Lower leg skin (tissue), 4 donors: ENCODE data around the gene MIPOL1. TPM values are rescaled to one million over a fixed set of nuclear protein-coding genes. Genes with fewer than 3 reads are reported as not detected.

Source experiments
- DNase-seq, 2 donors: peaks; one replicate each; pipeline ENCODE4 v3.0.0-alpha.2; 2019; ENCODE audit warnings: low spot score in 2 of 2
- H3K4me3 ChIP-seq: fragments of 200-600 bp; sonication (generic); 2 replicates; pipeline ENCODE4 v1.5.1; 2017; ENCODE audit warnings: mild to moderate bottlenecking, low read depth; ENCODE audit not compliant: poor library complexity, severe bottlenecking
- POLR2A ChIP-seq, 2 donors: fragments of 450-650 bp; IDR thresholded peaks; one replicate each; pipeline ENCODE4 v1.6.1; 2016 to 2017; ENCODE audit warnings: antibody characterized with exemption in 2 of 2, mild to moderate bottlenecking in 1 of 2, moderate library complexity in 1 of 2
- WGBS, 2 donors: methylation state at CpG; one replicate each; pipeline ENCODE4 v1.1.5; 2018; 5-methylcytosine and 5-hydroxymethylcytosine counted together
- intact Hi-C: fragments of 100-400 bp; cut with DNase I; formaldehyde crosslinking; loops from one replicate; pipeline ENCODE4 v1.15.0; 2023; ENCODE audit warnings: low total_unique reads
- total RNA-seq, 4 donors: library from RNA; depleted of rRNA; stranded (reverse); fragments of >200 nt; gene quantifications; one replicate each; pipeline ENCODE4 v1.1.0, GENCODE V29; 2016
- TF ChIP-seq, protein P1 (sequence below), 3 donors: fragments of 450-650 bp; IDR thresholded peaks; one replicate each; pipeline ENCODE4 v1.5.1; 2016; ENCODE audit warnings: antibody characterized with exemption in 3 of 3, mild to moderate bottlenecking in 3 of 3, moderate library complexity in 2 of 3

Gene MIPOL1
- total RNA-seq, 4 donors from 2014 or later, result 3.6 to 6.9 (median 5.9) TPM

DNA sequence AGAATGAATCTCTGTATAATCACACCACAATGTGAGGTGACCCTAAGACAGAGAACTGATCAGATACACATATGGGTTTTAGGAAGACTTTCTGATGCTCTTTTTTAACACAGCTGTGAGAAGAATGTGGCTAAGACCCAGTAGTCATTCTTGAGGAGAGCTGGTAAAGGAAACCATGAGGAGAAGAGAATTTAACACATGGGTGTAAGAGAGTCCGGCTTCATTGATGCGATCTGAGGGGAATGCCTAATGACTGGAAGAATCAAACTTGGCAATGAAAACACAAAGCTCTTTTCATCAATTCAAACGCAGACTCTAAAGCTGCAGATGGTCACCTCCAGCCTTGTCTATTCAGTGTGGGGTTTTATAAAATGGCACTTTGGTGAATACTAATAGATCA lies 318.0 kb downstream of the MIPOL1 start:
- DNase-seq, result no peak
- intact Hi-C loops, result loop anchor here (10.0 kb wide), 1 partner anchor 1381 kb away; no protein-coding TSS in a partner anchor
- TF ChIP-seq, protein P1, sequence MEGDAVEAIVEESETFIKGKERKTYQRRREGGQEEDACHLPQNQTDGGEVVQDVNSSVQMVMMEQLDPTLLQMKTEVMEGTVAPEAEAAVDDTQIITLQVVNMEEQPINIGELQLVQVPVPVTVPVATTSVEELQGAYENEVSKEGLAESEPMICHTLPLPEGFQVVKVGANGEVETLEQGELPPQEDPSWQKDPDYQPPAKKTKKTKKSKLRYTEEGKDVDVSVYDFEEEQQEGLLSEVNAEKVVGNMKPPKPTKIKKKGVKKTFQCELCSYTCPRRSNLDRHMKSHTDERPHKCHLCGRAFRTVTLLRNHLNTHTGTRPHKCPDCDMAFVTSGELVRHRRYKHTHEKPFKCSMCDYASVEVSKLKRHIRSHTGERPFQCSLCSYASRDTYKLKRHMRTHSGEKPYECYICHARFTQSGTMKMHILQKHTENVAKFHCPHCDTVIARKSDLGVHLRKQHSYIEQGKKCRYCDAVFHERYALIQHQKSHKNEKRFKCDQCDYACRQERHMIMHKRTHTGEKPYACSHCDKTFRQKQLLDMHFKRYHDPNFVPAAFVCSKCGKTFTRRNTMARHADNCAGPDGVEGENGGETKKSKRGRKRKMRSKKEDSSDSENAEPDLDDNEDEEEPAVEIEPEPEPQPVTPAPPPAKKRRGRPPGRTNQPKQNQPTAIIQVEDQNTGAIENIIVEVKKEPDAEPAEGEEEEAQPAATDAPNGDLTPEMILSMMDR (IDR thresholded peaks at IDR 0.05), result no peak
- TF ChIP-seq POLR2A (IDR thresholded peaks at IDR 0.05), result no peak
- no peak overlapping the region for H3K4me3 ChIP-seq
- 69 to 74% methylated on average over 3 of the region's 3 CpGs for WGBS, 2 donors

DNA sequence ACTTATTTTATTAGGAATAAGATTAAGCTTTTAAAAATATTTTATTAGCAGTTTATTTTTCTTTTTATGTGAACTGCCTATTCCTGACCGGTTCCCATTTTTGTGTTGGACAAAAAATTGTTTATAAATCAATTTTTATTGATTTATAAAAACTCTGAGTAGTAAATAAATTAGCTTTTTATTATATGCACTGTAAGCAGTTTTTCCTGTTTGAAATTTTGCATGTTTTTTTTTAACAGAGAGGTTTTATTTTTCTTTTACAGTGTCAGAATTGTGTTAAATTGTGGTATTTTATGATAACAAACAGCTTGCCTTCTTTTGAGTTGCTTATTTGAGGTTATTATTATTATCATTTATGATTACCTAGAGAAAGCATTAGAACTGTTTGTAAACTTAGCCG lies 329.3 kb downstream of the MIPOL1 start:
- 93% methylated on average over 2 of the region's 2 CpGs for WGBS, 2 donors
- no peak for TF ChIP-seq POLR2A (IDR thresholded peaks at IDR 0.05)
- TF ChIP-seq, protein P1 (IDR thresholded peaks at IDR 0.05), result no peak
- no peak overlapping the region for H3K4me3 ChIP-seq
- intact Hi-C loops, result no loop called here
- no peak for DNase-seq

DNA sequence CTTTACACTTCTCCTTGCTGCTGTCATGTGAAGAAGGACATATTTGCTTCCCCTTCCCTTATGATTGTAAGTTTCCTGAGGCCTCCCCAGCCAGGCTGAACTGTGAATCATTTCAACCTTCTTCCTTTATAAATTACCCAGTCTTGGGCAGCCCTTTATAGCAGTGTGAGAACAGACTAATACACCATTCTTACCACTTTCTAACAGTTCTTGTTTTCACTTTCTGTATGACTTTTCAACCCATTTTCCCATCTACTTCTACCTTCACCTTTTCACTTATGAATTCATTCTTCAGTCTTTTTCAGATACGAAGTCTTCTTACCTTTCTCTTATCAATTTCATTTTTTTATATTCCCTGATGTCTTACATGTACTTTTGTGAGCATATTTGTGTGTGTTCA lies 342.3 kb downstream of the MIPOL1 start:
- TF ChIP-seq, protein P1 (IDR thresholded peaks at IDR 0.05), result no peak
- no peak for TF ChIP-seq POLR2A (IDR thresholded peaks at IDR 0.05)
- intact Hi-C loops, result no loop called here
- 92 to 94% methylated on average over 1 of the region's 1 CpG for WGBS, 2 donors
- no peak overlapping the region for H3K4me3 ChIP-seq
- DNase-seq, result no peak

DNA sequence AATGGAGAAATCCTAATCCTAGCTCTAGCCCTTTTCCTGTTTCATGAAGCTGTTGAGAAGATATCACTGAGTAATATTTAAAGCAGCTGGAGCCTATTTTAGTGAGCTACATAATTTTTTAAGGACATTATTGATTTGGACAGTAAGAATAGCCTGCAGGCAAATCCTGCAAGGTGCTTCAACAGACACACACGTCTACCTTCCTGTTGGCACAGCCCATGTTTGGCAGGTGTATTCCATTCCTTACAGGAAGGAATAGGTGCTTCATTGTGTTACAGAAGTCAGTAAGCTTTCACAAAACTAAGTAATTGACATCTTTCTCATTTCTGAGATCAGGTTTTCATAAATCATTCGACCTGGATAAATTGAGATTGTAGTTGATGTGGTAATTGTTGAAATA lies 346.7 kb downstream of the MIPOL1 start:
- DNase-seq, result no peak
- H3K4me3 ChIP-seq, result no peak overlapping the region
- WGBS, 2 donors, result 38 to 44% methylated on average over 2 of the region's 2 CpGs
- no peak for TF ChIP-seq POLR2A (IDR thresholded peaks at IDR 0.05)
- TF ChIP-seq, protein P1 (IDR thresholded peaks at IDR 0.05), result no peak
- intact Hi-C loops, result no loop called here

DNA sequence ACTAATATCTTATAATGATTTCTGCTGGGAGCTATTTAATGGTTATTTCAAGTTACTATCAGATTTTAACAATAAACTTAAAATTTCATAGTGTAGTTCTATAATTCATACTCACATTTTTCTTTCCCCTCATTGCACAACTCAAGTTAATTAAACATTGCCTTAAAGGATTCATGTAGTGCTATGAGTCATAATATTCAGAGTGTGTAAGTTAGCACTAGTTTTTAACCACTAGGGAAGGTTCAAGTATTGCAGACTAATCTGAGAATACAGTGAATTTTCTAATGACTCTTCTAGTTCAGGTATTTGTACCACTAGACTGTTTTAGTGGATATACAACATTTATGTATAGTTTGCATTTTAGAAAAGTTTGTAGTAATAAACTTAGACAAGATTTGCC lies 347.4 kb downstream of the MIPOL1 start:
- H3K4me3 ChIP-seq, result no peak overlapping the region
- no peak for DNase-seq
- intact Hi-C loops, result no loop called here
- TF ChIP-seq, protein P1 (IDR thresholded peaks at IDR 0.05), result no peak
- TF ChIP-seq POLR2A (IDR thresholded peaks at IDR 0.05), result no peak
